ENCODE data around the gene NIPBL. TPM values are rescaled to one million over a fixed set of nuclear protein-coding genes. Genes with fewer than 3 reads are reported as not detected.
"Not testable (repeated sequence)": the region's sequence is repeated elsewhere in the genome, so short reads cannot be mapped to it uniquely, and the experiment has no call there.

The NIPBL gene
- total and polyA plus RNA-seq, 2 donors, result 15.9 to 111 TPM

DNA sequence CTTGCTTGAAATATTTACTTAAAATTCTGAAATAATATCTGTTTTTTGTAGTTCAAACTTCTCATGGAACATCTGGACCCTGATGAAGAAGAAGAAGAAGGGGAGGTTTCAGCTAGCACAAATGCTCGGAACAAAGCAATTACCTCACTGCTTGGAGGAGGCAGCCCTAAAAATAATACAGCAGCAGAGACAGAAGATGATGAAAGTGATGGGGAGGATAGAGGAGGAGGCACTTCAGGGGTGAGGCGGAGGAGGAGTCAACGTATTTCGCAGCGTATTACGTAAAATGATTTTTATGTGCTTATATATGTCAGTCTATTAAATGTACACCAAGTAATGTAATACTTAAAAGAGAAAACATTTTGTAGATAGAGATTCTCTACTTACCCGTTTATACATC, 187.2 kb downstream of the NIPBL start:
- Histone ChIP-seq H3K27ac (ENCODE audit: low read depth) (no peak overlapping the region), H3K4me3 (ENCODE audit: low read depth, low read length) (no peak overlapping the region), H3K36me3 (ENCODE audit: insufficient read depth) (peaks cover 3% of the 10 kb centered on the region), H3K4me1 (ENCODE audit: insufficient read depth) (no peaks in the 10 kb centered on the region)
- DNase-seq (ENCODE audit: extremely low spot score), result no peak
- 97% methylated on average over 7 of the region's 7 CpGs for WGBS

DNA sequence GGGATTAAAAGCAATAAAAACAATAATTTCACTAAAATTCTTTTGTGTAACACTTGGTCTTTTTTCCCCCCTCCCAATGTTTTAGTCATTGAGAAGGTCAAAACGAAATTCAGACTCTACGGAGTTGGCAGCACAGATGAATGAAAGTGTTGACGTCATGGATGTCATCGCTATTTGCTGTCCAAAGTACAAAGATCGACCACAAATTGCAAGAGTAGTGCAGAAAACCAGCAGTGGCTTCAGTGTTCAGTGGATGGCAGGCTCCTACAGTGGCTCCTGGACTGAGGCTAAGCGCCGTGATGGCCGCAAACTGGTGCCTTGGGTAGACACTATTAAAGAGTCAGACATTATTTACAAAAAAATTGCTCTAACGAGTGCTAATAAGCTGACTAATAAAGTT, 187.9 kb downstream of the NIPBL start:
- no peak overlapping the region for H3K27ac ChIP-seq (ENCODE audit: low read depth)
- no peak for DNase-seq (ENCODE audit: extremely low spot score)
- peaks cover 3% of the 10 kb centered on the region for H3K36me3 ChIP-seq (ENCODE audit: insufficient read depth)
- WGBS, result 91% methylated on average over 9 of the region's 9 CpGs
- H3K4me1 ChIP-seq (ENCODE audit: insufficient read depth), result no peaks in the 10 kb centered on the region
- no peak overlapping the region for H3K4me3 ChIP-seq (ENCODE audit: low read depth, low read length)

- no peak overlapping the region for H3K27ac ChIP-seq (ENCODE audit: low read depth)
- no peak overlapping the region for H3K4me3 ChIP-seq (ENCODE audit: low read depth, low read length)
- no peaks in the 10 kb centered on the region for H3K36me3 ChIP-seq (ENCODE audit: insufficient read depth)
- DNase-seq (ENCODE audit: extremely low spot score), result no peak
- no peaks in the 10 kb centered on the region for H3K4me1 ChIP-seq (ENCODE audit: insufficient read depth)
- 73% methylated on average over 1 of the region's 1 CpG for WGBS
These were observed 194.9 kb downstream of the NIPBL start for GRCh38 chr5:37071487-37071886.

DNA sequence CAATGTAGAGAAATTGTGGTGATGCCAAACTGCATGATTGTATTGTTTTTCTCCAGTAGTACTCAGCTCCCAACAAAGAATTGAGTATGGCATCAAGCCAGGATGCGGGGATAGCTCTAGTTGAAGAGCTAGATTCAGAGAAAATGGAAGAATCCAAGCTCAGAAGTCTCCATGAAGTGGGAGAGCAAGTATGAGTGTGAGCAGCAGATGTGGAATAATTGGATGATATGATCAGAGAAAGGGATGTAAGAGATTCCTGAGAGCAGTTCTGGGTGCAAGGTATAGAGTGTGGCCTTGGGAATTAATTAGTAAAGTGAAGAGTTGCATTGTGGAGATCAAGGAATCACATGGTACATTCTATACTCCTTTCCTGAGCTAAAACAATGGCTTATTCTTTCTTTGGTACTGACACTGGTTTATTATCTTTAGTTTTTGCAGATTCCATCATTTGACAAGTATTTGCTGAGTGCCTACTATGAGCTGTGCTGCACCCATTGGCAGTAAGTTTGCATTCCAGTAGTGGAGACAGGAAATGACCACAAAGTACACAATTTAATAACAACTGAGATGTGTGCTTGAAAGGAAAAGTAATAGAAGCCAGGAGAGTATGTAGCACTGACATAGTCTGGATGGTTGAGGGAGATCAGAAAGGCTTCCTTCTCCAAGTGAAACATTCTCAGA, 195.5 kb downstream of the NIPBL start:
- Histone ChIP-seq H3K4me3 (ENCODE audit: low read depth, low read length) (no peak overlapping the region), H3K36me3 (ENCODE audit: insufficient read depth) (no peaks in the 10 kb centered on the region), H3K27ac (ENCODE audit: low read depth) (no peak overlapping the region), H3K4me1 (ENCODE audit: insufficient read depth) (no peaks in the 10 kb centered on the region)
- WGBS, result 77% methylated on average over 1 of the region's 1 CpG
- DNase-seq (ENCODE audit: extremely low spot score), result no peak

- DNase-seq (ENCODE audit: extremely low spot score), result no peak
- WGBS, result 69% methylated on average over 3 of the region's 3 CpGs
- H3K36me3 ChIP-seq (ENCODE audit: insufficient read depth), result no peaks in the 10 kb centered on the region
- no peak overlapping the region for H3K27ac ChIP-seq (ENCODE audit: low read depth)
- no peaks in the 10 kb centered on the region for H3K4me1 ChIP-seq (ENCODE audit: insufficient read depth)
- no peak overlapping the region for H3K4me3 ChIP-seq (ENCODE audit: low read depth, low read length)
These were observed 198.9 kb downstream of the NIPBL start for GRCh38 chr5:37075399-37075950.

DNA sequence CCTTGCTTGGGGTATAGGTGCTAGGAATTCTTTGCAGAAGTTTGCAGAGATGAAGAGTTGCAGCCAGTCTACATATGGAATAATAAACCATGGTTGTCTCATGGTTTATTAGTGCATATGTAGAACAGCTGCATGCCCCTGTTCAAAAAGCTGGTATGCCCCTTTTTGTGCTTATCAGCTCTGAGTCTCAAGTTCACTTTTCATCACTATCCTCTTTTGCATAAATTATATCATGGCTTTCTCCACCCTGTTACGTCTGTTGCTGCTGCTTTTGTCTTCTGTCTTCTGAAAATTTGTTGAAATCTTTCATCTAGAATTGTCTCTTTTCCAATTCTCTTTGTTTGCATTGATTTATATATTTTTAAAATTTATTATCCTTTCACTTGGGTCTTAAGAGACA, 200.6 kb downstream of the NIPBL start:
- WGBS, result 83% methylated on average over 1 of the region's 1 CpG
- Histone ChIP-seq H3K27ac (ENCODE audit: low read depth) (no peak overlapping the region), H3K36me3 (ENCODE audit: insufficient read depth) (no peaks in the 10 kb centered on the region), H3K4me3 (ENCODE audit: low read depth, low read length) (no peak overlapping the region), H3K4me1 (ENCODE audit: insufficient read depth) (no peaks in the 10 kb centered on the region)
- no peak for DNase-seq (ENCODE audit: extremely low spot score)

DNA sequence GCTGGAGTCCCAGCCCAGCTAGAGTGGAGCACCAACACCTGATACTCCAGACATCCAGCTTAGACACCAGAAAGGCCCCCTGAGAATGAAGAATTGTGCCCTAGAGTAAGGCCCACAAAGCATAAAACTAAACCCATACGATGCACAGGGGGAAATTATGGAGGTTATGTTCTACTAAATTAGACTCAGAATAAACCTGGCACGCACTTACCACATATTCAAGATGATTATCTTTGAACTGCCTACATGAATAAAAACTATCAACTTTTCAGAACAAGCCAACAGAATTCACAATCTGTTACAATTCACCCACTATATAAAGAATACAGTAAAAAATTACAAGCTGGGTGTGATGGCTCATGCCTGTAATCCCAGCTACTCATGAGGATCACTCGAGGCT, 204.1 kb downstream of the NIPBL start:
- no peaks in the 10 kb centered on the region for H3K4me1 ChIP-seq (ENCODE audit: insufficient read depth)
- DNase-seq (ENCODE audit: extremely low spot score), result no peak
- H3K36me3 ChIP-seq (ENCODE audit: insufficient read depth), result no peaks in the 10 kb centered on the region
- WGBS, result 86% methylated on average over 3 of the region's 3 CpGs
- H3K27ac ChIP-seq (ENCODE audit: low read depth), result no peak overlapping the region
- no peak overlapping the region for H3K4me3 ChIP-seq (ENCODE audit: low read depth, low read length)

- not testable (repeated sequence) for DNase-seq (ENCODE audit: extremely low spot score); H3K27ac ChIP-seq (ENCODE audit: low read depth); H3K36me3 ChIP-seq (ENCODE audit: insufficient read depth); H3K4me1 ChIP-seq (ENCODE audit: insufficient read depth); H3K4me3 ChIP-seq (ENCODE audit: low read depth, low read length)
- 47% methylated on average over 2 of the region's 2 CpGs for WGBS
These were observed 206.4 kb downstream of the NIPBL start for GRCh38 chr5:37082977-37083376.

GRCh38 chr5:37086026-37086425, 209.5 kb downstream of the NIPBL start:
- not testable (repeated sequence) for H3K27ac ChIP-seq (ENCODE audit: low read depth); DNase-seq (ENCODE audit: extremely low spot score); H3K4me1 ChIP-seq (ENCODE audit: insufficient read depth); H3K36me3 ChIP-seq (ENCODE audit: insufficient read depth); H3K4me3 ChIP-seq (ENCODE audit: low read depth, low read length)
- WGBS, result 78% methylated on average over 1 of the region's 1 CpG

- no peaks in the 10 kb centered on the region for H3K4me1 ChIP-seq (ENCODE audit: insufficient read depth)
- DNase-seq (ENCODE audit: extremely low spot score), result no peak
- 70% methylated on average over 12 of the region's 12 CpGs for WGBS
- H3K27ac ChIP-seq (ENCODE audit: low read depth), result no peak overlapping the region
- H3K4me3 ChIP-seq (ENCODE audit: low read depth, low read length), result no peak overlapping the region
- no peaks in the 10 kb centered on the region for H3K36me3 ChIP-seq (ENCODE audit: insufficient read depth)
These were observed 210.1 kb downstream of the NIPBL start for GRCh38 chr5:37086466-37087173.

- DNase-seq (ENCODE audit: extremely low spot score), result no peak
- Histone ChIP-seq H3K4me3 (ENCODE audit: low read depth, low read length) (no peak overlapping the region), H3K36me3 (ENCODE audit: insufficient read depth) (no peaks in the 10 kb centered on the region), H3K27ac (ENCODE audit: low read depth) (no peak overlapping the region), H3K4me1 (ENCODE audit: insufficient read depth) (no peaks in the 10 kb centered on the region)
- WGBS, result 86% methylated on average over 6 of the region's 6 CpGs
These were observed 211.4 kb downstream of the NIPBL start for GRCh38 chr5:37088009-37088408.

- Histone ChIP-seq H3K36me3 (ENCODE audit: insufficient read depth) (no peaks in the 10 kb centered on the region), H3K4me1 (ENCODE audit: insufficient read depth) (no peaks in the 10 kb centered on the region), H3K4me3 (ENCODE audit: low read depth, low read length) (no peak overlapping the region), H3K27ac (ENCODE audit: low read depth) (no peak overlapping the region)
- 59% methylated on average over 7 of the region's 7 CpGs for WGBS
- no peak for DNase-seq (ENCODE audit: extremely low spot score)
These were observed 213.7 kb downstream of the NIPBL start for GRCh38 chr5:37090123-37090726.

DNA sequence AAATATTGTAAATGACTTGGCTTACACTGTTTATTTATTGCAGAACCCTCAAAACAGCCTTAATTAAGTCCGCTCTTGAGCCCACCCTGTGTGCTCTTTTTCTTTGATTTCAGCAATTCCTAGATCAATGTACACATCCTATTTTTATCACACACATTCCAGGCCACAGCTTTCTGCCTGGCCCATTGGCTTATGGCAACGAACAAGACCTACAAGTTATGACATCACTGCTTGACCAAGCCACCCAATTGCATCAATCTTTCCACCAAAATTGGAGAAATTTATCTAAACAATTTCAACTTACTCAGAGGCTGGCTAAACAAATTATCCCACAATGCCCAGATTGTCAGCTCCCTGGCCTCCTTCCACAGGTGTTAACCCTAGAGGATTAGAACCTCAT, 214.2 kb downstream of the NIPBL start:
- 74% methylated on average over 2 of the region's 2 CpGs for WGBS
- Histone ChIP-seq H3K27ac (ENCODE audit: low read depth) (no peak overlapping the region), H3K4me3 (ENCODE audit: low read depth, low read length) (no peak overlapping the region), H3K4me1 (ENCODE audit: insufficient read depth) (no peaks in the 10 kb centered on the region), H3K36me3 (ENCODE audit: insufficient read depth) (no peaks in the 10 kb centered on the region)
- no peak for DNase-seq (ENCODE audit: extremely low spot score)

GRCh38 chr5:37093795-37094194, 217.2 kb downstream of the NIPBL start:
- H3K36me3 ChIP-seq (ENCODE audit: insufficient read depth); H3K4me1 ChIP-seq (ENCODE audit: insufficient read depth); H3K27ac ChIP-seq (ENCODE audit: low read depth); DNase-seq (ENCODE audit: extremely low spot score); H3K4me3 ChIP-seq (ENCODE audit: low read depth, low read length): not testable (repeated sequence)
- WGBS, result 52% methylated on average over 3 of the region's 4 CpGs
